GM18520 (cell line): ENCODE results near the gene TBC1D24.

Source experiments
- ATAC-seq: cut with Tn5 transposase; IDR thresholded peaks from one replicate; pipeline ENCODE4 v1.9.1; 2021; ENCODE audit not compliant: unreplicated experiment

The TBC1D24 gene

DNA sequence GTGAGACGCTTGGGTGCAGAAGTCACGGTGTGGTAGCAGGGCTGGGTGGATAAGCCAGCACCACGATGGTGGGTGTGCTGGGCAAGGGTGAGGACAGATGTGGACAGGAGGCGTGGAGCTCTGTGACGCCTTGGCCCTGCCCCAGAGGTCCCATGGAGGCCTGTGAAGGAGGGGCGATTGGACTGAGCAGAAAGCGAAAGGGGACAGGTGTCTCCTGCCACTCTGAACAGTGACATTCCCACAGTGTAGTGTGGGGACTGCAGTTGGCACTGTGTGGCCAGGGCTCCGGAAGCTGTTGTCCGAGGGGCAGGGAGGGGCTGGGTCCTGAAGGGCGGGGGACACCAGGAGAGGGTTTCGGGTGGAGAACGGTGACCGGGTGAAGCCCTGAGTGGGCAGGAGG, 7.3 kb downstream of the TBC1D24 start:
- no peak for ATAC-seq

DNA sequence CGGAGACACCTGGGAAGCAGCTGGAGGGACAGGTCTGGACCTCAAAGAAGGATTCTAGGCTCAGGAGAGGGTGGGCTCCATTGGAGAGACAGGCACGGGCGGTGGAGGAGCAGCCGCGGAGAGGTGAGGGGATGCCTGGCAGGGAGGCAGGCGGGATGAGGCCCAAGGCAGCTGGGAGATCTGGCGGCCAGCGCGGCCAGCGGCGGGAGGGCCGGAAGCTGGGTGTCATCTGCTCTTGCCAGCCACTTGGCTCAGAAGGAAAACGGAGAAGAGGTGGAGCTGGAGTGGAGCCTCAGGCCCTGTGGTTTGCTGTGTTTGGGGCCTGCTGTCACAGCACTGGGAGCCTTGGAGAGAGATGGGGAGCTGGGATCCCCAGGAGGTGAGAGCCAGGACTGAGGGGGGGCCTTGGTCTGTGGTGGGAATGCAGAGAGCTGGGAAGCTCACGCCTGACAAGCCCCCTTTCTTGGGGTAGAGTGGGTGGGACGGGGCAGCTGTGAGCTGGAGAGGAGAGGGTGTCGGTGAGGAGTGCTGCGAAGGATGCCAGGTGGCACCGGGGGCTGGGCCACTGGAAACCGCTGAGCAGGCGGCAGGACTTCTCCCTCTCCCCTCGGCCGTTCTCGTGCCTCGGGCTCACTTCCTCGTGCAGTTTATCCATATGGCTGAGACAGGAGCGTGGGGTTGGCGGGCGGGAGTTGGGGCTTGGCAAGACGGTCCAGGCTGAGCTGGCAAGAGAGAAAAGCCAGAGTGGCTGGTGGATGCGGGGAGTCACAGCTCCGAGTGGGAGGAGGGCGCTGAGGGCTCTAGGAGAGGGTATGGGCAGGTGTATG, 8.0 kb downstream of the TBC1D24 start:
- no peak for ATAC-seq

GRCh38 chr16:2483939-2484897, 9.3 kb downstream of the TBC1D24 start:
- ATAC-seq: no peak

DNA sequence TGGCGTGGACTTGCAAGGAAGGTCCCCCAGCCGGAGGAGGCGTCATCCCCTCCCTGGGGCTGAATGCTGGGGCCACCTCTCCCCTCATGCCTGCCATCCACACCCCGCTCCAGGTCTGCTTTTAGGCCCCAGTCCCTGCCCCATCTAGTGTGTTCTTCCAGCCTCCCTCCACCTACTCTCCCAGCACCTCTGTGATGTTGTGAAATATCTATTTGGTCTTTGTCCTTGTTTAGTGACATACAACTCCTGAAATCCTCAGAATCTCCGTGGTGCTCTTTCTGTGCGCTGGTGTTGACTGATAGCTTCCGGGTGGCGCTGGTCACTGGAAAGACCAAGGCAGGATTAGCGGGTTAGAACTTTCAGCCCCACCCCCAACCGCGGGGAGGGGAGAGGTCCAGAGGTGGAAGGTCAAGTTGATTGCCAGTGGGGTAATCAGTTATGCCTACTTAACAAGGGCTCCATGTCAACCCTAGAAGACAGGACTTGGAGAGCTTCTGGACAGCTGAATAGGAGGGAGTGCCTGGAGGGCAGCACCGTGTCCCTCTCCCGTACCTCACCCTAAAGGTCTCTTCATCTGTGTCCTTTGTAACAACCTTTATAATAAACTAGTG, 10.1 kb downstream of the TBC1D24 start:
- ATAC-seq: no peak

DNA sequence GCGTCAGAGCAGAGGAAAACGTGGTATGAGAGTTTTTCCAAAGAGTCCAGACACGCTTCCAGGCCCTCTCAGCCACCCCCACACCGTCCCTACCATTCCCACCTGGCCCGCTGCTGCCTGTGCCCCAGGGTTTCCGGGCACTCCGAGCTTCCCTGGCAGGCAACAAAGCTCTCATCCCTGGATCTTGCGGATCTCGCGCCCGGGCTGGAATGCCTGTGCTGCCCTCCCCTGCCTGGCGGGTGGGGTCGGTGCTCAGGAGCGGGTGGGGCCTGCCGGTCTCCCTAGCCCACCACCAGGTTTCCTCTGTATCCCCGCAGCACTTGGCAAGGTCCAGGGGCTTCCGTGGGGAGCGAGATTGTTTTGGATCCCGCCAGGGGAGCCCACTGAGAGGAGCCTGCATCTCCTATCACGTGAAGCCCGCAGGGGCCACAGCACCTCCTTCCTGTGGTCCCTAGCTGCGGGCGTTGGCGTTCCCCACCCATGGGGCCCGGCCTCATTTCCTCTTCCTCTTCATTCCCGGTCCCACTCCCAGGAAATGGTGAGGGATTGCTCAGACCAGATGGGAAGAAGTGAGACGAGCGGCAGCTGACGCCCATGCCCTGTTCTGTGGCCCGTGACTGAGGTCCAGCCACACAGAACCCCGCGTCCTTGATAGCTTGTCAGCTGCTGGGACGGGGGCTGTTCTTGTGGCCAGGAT, 11.0 kb downstream of the TBC1D24 start:
- ATAC-seq: no peak

DNA sequence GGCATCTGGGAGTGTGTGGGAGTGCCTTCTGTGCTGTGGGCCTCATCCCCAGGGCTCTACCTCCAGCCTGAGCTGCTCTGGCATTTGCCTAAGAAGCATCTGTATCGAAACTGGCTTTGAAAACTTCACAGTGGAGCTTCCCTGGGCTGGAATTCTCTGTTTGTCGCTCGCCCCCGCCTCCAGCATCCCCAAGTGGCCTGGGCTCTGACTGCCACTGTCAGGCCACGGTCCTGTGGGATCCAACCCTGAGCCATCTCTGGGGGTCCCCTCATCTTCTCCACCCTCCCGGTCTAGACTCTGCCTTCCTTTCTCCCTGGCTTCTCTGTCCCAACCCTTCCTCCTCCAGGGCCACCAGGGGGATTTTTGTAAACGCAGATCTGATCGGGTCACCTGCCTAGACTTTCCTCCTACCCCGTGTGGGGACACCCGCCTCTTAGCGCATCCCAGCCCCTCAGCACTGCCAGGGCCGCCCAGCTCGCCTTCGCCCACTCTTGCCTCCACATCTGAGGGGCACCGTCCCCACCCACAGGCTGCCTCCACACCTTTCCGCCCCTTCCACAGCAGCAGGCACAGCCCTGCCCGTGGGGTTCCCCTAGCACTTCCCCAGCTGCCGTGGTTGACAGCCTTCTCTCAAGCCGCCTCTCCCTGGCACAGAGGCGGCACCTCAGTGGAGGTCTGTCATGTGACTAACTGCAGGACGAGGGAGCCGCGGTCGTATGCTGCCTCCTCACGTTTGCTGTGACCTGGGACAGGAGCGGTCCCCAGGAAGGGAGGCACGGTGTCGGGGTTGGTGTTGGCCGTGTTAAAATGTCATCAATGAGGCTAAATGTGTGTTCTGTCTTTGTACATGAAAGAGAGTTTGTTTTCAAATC, 12.0 kb downstream of the TBC1D24 start:
- ATAC-seq: peak; percentile 67

- no peak for ATAC-seq
Measured at GRCh38 chr16:2487517-2487842, 12.6 kb downstream of the TBC1D24 start.

GRCh38 chr16:2487903-2488531, 13.1 kb downstream of the TBC1D24 start:
- ATAC-seq: no peak

DNA sequence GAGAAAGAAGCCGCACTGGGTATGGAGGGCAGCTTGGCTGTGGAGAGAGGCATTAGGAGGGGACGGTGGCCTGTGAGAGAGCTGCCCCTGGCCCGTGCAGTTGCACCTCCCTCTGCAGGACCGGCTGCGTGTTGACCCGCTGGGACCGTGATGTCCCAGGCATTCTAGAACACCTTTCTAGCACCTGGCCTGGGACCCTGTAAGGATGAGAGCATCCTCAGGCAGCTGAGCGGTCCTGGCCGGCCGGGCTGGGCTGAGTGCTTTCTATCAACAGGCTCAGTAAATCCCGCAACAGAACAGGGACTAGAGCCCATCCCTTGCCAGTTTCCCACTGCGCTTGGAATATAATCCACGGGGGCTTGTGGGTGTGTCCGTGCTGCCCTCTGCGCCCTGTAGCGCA, 14.7 kb downstream of the TBC1D24 start:
- no peak for ATAC-seq

DNA sequence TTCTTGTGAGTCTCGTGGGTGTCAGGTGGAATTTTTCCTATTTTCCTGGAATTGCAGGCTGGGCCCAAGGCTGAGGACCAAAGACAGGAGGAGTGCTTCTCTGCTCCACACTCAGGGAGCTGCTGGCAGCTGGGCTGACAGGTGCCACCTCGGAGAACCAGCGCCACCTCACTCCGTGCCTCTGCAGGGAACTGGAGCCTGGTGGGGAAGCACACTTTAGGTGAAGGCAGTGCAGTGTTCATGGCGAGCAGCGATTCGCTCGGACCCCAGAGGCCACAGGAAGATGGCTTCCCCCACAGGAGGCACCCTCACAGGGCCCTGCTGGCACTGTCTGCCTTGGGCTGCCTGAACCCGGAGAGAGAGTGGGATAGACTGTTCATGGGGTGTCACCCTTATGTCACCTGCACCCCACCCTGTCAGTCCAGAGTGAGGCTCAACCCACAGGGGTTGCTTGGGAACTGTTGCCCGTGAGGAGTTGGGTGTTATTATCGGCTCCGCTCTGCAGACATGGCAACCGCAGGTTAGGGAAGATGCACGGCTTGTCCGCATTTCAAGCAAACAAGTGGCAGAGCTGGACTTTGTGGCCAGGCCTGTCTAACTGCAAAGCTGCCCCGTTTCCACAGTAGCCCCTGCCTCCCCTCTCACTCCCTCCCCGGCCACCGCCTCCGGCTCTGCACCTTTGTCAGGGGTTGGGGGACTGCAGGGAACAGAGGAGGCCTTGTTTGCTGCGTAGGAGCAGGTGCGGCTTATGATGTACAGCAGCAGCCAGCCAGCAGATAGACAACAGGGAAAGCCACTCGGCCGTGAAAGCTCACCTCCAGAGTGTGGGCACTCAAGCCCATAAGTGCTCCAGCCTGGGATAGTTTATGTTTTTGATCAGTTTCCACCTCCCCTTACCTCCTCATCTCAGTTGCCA, 15.5 kb downstream of the TBC1D24 start:
- no peak for ATAC-seq

DNA sequence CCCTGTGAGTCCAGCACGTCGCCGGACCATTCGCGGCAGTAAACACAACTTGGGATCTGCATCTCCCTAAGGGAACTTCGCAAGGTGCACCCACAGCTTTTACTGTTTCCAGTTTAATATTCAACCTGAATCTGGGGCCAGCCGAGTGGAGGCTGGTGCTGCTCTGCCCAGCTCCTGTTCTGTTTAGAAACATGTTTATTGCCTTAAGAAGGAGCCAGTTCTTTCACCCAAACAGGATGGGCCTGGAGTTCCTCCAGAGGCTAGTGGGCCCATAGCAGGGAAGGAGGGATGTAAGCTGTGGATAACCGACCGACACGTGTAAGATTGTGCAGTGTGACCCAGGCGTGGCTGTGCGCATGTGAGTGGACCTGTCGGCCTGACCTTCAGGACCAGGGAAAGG, 17.4 kb downstream of the TBC1D24 start:
- no peak for ATAC-seq

GRCh38 chr16:2493605-2494004, 18.7 kb downstream of the TBC1D24 start:
- ATAC-seq: no peak

GRCh38 chr16:2494616-2495015, 19.7 kb downstream of the TBC1D24 start:
- ATAC-seq: no peak

- ATAC-seq: no peak
Measured at GRCh38 chr16:2495041-2495440, 20.1 kb downstream of the TBC1D24 start.

GRCh38 chr16:2496223-2497115, 21.5 kb downstream of the TBC1D24 start:
- no peak for ATAC-seq

- ATAC-seq: no peak
Measured at GRCh38 chr16:2497116-2497630, 22.2 kb downstream of the TBC1D24 start.

DNA sequence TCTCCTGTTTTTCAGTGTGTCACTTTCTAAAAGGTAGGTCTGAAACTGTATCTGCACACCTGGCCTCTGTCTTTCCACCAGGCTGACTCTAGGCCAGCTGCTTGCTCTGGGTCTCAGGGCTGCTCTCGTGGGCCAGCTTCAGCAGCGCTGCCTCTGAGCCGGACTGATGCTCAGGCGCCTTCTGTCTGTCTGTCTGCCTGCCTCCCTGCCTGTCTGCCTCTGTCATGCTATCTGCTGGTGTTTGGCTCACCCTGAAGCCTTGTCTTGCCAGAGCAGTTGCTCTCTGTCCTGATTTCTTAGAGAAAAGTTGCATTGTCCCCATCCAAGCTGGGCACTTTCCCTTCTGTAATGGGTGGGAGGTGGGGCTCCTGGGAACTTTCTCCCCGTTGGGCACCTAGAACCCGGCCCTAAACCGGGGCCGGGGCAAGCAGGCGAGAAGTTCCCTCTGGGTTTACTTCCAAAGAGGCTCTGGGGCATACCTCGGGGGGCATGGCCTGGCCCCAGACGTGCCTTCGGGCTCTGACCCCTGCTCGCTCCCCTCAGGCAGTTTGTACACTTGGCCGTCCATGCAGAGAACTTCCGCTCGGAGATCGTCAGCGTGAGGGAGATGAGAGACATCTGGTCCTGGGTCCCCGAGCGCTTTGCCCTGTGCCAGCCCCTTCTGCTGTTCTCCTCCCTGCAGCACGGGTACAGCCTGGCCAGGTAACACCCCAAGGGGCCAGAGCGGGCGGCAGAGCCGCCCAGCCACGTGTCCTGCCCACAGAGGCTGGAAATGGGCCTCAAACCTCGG, 23.0 kb downstream of the TBC1D24 start:
- no peak for ATAC-seq
